Measurements from ENCODE around the gene SYNE1. TPM values are rescaled to one million over a fixed set of nuclear protein-coding genes. Genes with fewer than 3 reads are reported as not detected.

The SYNE1 gene
- total and polyA plus RNA-seq, 2 of the 8 experiments (the other 6 are each of a cell fraction or from before 2014, with no cell fraction given) = 2.8 to 5.5 TPM

DNA sequence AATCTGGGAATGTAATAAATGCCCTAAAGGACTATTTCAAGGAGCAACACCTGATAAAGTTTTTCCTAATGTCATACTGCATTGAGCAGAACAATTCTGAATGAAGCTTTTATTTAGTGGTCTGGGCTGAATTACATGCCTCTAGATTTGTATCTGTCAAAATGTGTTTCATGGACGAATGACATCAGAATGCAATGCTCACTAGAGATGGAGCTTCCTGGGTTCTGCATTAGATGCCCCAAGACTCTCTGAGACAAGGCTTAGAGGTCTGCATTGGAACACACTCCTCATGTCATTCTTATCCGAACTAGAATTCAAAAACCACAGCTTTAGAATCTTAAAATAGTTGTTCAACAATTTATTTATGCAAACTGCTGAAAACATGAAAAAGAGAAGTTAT is 62.0 kb downstream of the SYNE1 start:
- CTCF ChIA-PET (ENCODE audit: partially characterized antibody) = interaction anchor here (0.8 to 2.1 kb wide), 5 partner anchors 9 to 27 kb away, joined by 3 to 7 read pairs (median 3); no protein-coding TSS in a partner anchor
- no peak overlapping the region for H2BK120ac ChIP-seq (replicated peaks; ENCODE audit: low read depth, low read length)
- no peaks in the 10 kb centered on the region for H3K23me2 ChIP-seq (ENCODE audit: low read depth, low read length)
- H3K9ac ChIP-seq (replicated peaks in 1 of 4; ENCODE audit: extremely low read depth in 1 of 4, low read depth in 3 of 4, low read length in 3 of 4) = no peak overlapping the region
- H3K4me3 ChIP-seq (ENCODE audit: extremely low read depth in 1 of 4, insufficient read depth in 2 of 4, low read depth in 3 of 4, low read length in 4 of 4) = no peak overlapping the region
- no peak overlapping the region for H2BK20ac ChIP-seq (ENCODE audit: low read length)
- WGBS, 2 experiments (ENCODE audit: extremely low coverage in 1 of 2, insufficient coverage in 1 of 2, insufficient read length in 1 of 2, insufficient replicate concordance in 2 of 2, low coverage in 1 of 2, low lambda C conversion rate in 2 of 2, missing lambda C conversion rate in 1 of 2) = 94% methylated on average over 2 of the region's 2 CpGs; no CpG with 5 or more reads in 1 of the 2 experiments
- POLR2A ChIA-PET (ENCODE audit: partially characterized antibody) = no interaction called here
- H3K14ac ChIP-seq (ENCODE audit: insufficient read length) = no peak overlapping the region
- no peaks in the 10 kb centered on the region for H3K27me3 ChIP-seq (replicated peaks in 1 of 4; ENCODE audit: control insufficient read depth in 3 of 4, extremely low read depth in 1 of 4, insufficient read depth in 3 of 4, low read length in 3 of 4)
- no peaks in the 10 kb centered on the region for H3K79me1 ChIP-seq (ENCODE audit: low read depth, low read length)
- no peaks in the 10 kb centered on the region for H3K36me3 ChIP-seq (ENCODE audit: control insufficient read depth in 2 of 4, insufficient read depth in 4 of 4, low read length in 3 of 4)
- no peak overlapping the region for H2AK5ac ChIP-seq (ENCODE audit: low read depth, low read length)
- no peak overlapping the region for H2AFZ ChIP-seq (ENCODE audit: low read length)
- no peak overlapping the region for H3K4ac ChIP-seq (replicated peaks; ENCODE audit: insufficient read length, low read depth, low read length)
- H3K23ac ChIP-seq (ENCODE audit: insufficient read length) = no peak overlapping the region
- no peaks in the 10 kb centered on the region for H3K79me2 ChIP-seq (ENCODE audit: control insufficient read depth in 1 of 2, insufficient read depth in 2 of 2, low read length in 2 of 2)
- no peak overlapping the region for H2BK12ac ChIP-seq (ENCODE audit: low read depth, low read length)
- H4K91ac ChIP-seq (replicated peaks; ENCODE audit: insufficient read length, low read length) = no peak overlapping the region
- H3K18ac ChIP-seq (ENCODE audit: extremely low read depth, low read length) = no peak overlapping the region
- no peak overlapping the region for H4K5ac ChIP-seq (ENCODE audit: insufficient read length, low read depth, low read length)
- no peak for FAIRE-seq
- H3K56ac ChIP-seq (replicated peaks; ENCODE audit: insufficient read length, low read depth, low read length) = no peak overlapping the region
- no peaks in the 10 kb centered on the region for H4K20me1 ChIP-seq (replicated peaks in 1 of 2; ENCODE audit: control insufficient read depth in 1 of 2, insufficient read depth in 2 of 2, low read length in 2 of 2)
- H2BK5ac ChIP-seq (ENCODE audit: low read depth, low read length) = no peak overlapping the region
- H3K9me3 ChIP-seq (ENCODE audit: insufficient read depth in 2 of 2, low read depth in 1 of 2, low read length in 1 of 2) = no peaks in the 10 kb centered on the region
- no peaks in the 10 kb centered on the region; a peak in 2 of 7 replicates for H3K4me1 ChIP-seq (replicated peaks in 1 of 4; ENCODE audit: control insufficient read depth in 3 of 4, insufficient read depth in 4 of 4, low read length in 3 of 4)
- no peak for DNase-seq (ENCODE audit: low read depth in 1 of 2, low spot score in 2 of 2)
- no peak overlapping the region for H4K8ac ChIP-seq (ENCODE audit: extremely low read depth, insufficient read depth, low read length)
- no peak overlapping the region for H3K4me2 ChIP-seq (ENCODE audit: insufficient read depth in 1 of 2, low read depth in 2 of 2, low read length in 2 of 2)
- H3K27ac ChIP-seq (ENCODE audit: low read depth, low read length) = no peak overlapping the region
- no peak overlapping the region for H2BK15ac ChIP-seq (ENCODE audit: low read length)
- TF ChIP-seq EP300 (IDR thresholded peaks at IDR 0.05; ENCODE audit: borderline replicate concordance in 1 of 2, low read depth in 2 of 2, low read length in 2 of 2) (no peak), FOSL1 (IDR thresholded peaks at IDR 0.05; ENCODE audit: insufficient read depth, low read depth, low read length) (no peak), KDM4A (IDR thresholded peaks at IDR 0.05; ENCODE audit: low read depth, low read length, severe bottlenecking) (no peak)

Measured in H1 (cell line).